GM13977 (cell line): Measurements from ENCODE around the gene EXOG.
A peak's percentile ranks its signal among the peaks of the same experiment; 100 is the strongest.

Experiments
- DNase-seq: peaks from one replicate; pipeline ENCODE4 v3.0.0; 2012; ENCODE audit warnings: low spot score
- CTCF ChIP-seq: IDR thresholded peaks from 2 replicates; pipeline ENCODE4 v1.5.1; 2012; ENCODE audit warnings: mild to moderate bottlenecking, control low read depth; ENCODE audit not compliant: insufficient read depth; ENCODE audit errors: extremely low read depth, missing control alignments
- in situ Hi-C: fragments of 300-500 bp; cut with MboI; formaldehyde crosslinking; loops from one replicate; pipeline ENCODE4 v1.12.0; 2022; ENCODE audit warnings: low sequenced_read_pairs, low pct_unique_long_range_greater_than_20kb, mixed read lengths, inconsistent platforms; ENCODE audit not compliant: unreplicated experiment

EXOG gene

GRCh38 chr3:38478901-38479300 lies 17.2 kb upstream of the EXOG start:
- in situ Hi-C loops: no loop called here
- TF ChIP-seq CTCF: no peak
- DNase-seq: no peak

GRCh38 chr3:38479431-38480092 lies 16.6 kb upstream of the EXOG start:
- peak; percentile 89 for TF ChIP-seq CTCF
- in situ Hi-C loops: loop anchor here (10.0 kb wide), 1 partner anchor 355 kb away; no protein-coding TSS in a partner anchor
- peak; percentile 84 for DNase-seq

DNA sequence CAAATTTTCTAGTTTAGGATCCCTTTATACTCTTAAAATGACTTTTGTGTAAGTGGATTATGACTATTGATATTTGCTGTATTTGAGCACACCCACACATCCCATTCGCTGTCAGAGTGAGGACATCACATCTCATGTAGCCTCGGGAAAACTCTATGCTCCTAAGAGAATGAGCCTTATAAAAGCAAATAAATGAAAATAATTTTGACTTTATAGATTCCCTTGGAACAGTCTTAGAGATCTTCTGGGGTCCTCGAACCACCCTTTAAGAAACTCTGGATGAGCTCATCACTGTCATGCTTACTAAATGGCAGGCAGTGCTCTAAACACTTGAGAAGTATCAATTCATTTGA lies 16.1 kb upstream of the EXOG start:
- DNase-seq: no peak
- no peak for TF ChIP-seq CTCF
- in situ Hi-C loops: loop anchor here (10.0 kb wide), 1 partner anchor 355 kb away; no protein-coding TSS in a partner anchor

DNA sequence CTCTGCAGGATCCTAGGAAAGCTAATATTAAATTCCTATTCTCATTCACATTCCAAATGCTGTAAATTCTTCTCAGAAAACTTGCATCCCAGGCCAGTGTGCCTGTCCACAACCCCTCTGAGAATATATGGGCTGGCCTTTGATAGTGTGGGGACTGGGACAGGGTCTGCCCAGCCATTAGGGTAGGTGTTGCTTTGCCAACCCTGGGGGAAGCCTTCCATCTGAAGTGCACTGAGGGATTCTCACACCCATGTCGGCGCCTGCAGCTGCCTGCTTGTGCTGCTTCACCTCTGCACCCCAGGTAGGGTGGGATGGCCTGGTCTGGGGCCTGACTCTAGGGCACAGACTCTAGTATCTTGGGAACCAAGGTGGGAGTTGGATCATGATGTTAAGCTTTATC lies 15.2 kb upstream of the EXOG start:
- no peak for DNase-seq
- in situ Hi-C loops: loop anchor here (10.0 kb wide), 1 partner anchor 356 kb away; no protein-coding TSS in a partner anchor
- no peak for TF ChIP-seq CTCF

DNA sequence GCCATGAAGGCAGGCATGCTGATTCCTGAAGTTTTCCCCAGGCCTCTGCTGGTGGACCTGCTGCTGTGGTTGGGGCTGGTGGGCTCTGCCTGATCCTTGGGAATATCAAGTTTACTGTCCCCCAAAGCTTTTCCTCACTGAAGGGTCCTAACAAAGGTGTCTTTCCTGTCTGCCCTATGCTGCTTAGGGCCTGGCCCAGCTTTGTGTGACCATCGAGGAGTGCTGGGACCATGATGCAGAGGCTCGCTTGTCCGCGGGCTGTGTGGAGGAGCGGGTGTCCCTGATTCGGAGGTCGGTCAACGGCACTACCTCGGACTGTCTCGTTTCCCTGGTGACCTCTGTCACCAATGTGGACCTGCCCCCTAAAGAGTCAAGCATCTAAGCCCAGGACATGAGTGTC lies 13.2 kb upstream of the EXOG start:
- TF ChIP-seq CTCF: no peak
- no peak for DNase-seq
- in situ Hi-C loops: loop anchor here (10.0 kb wide), 1 partner anchor 358 kb away; no protein-coding TSS in a partner anchor

DNA sequence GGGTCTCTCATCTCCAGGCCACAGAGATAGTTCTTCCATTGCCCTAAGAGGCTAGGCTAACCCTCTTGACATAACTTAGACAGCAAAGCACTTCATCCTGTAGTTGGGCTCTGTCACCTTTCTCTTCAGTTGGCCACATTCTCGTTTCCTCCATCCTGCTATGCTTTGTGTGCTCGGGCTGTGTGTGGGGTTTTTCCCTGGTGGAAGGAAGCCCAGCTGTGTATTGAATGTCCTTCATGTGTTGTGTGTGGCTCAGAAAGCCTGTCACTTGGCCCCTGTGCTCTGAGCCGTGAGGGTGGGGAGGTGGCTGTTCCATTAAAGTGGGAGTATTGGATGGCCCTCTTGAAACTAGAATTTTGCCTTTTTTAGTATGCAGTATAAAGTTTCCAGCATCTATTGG lies 8.8 kb upstream of the EXOG start:
- in situ Hi-C loops: loop anchor here (10.0 kb wide), 1 partner anchor 363 kb away; no protein-coding TSS in a partner anchor
- TF ChIP-seq CTCF: no peak
- peak; percentile 51 for DNase-seq
